Glutamatergic neuron (in vitro differentiated cells): ENCODE results near the gene SLC39A3. TPM values are rescaled to one million over a fixed set of nuclear protein-coding genes. Genes with fewer than 3 reads are reported as not detected.

Experiments used
- DNase-seq: peaks from one replicate; pipeline ENCODE4 v3.0.0; 2022
- H3K27ac Mint-ChIP-seq: one replicate; pipeline ENCODE4 v1.8.0; 2020; ENCODE audit warnings: mild to moderate bottlenecking, mixed read lengths, inconsistent platforms; ENCODE audit not compliant: unreplicated experiment
- H3K27me3 Mint-ChIP-seq: one replicate; pipeline ENCODE4 v1.8.0; 2020; ENCODE audit warnings: mild to moderate bottlenecking, moderate library complexity, mixed read lengths, inconsistent platforms; ENCODE audit not compliant: unreplicated experiment
- H3K36me3 Mint-ChIP-seq: one replicate; pipeline ENCODE4 v1.8.0; 2020; ENCODE audit warnings: mild to moderate bottlenecking, mixed read lengths, inconsistent platforms; ENCODE audit not compliant: unreplicated experiment
- H3K4me1 Mint-ChIP-seq: one replicate; pipeline ENCODE4 v1.8.0; 2020; ENCODE audit warnings: mild to moderate bottlenecking, low read depth, mixed read lengths, inconsistent platforms; ENCODE audit not compliant: unreplicated experiment
- H3K4me3 Mint-ChIP-seq: one replicate; pipeline ENCODE4 v1.8.0; 2020; ENCODE audit warnings: mild to moderate bottlenecking, mixed read lengths, inconsistent platforms; ENCODE audit not compliant: unreplicated experiment
- H3K9me3 Mint-ChIP-seq: one replicate; pipeline ENCODE4 v1.8.0; 2020; ENCODE audit warnings: mild to moderate bottlenecking, moderate library complexity, mixed read lengths, inconsistent platforms; ENCODE audit not compliant: unreplicated experiment
- total RNA-seq: library from RNA; stranded (reverse); fragmentation: NEBNext Ultra II Directional; extraction: Animal tissue kit (Norgen Biotek cat#: 25700); gene quantifications from one replicate; pipeline ENCODE4 v1.2.1, GENCODE V29; 2021; ENCODE audit not compliant: unreplicated experiment
- TF ChIP-seq, protein P1 (sequence below): fragments of 200-600 bp; sonication (generic); IDR thresholded peaks from one replicate; pipeline ENCODE4 v1.5.0; 2021; ENCODE audit not compliant: partially characterized antibody, unreplicated experiment

Gene SLC39A3
- total RNA-seq, 1 donor from 2014 or later = 40.8 TPM

DNA sequence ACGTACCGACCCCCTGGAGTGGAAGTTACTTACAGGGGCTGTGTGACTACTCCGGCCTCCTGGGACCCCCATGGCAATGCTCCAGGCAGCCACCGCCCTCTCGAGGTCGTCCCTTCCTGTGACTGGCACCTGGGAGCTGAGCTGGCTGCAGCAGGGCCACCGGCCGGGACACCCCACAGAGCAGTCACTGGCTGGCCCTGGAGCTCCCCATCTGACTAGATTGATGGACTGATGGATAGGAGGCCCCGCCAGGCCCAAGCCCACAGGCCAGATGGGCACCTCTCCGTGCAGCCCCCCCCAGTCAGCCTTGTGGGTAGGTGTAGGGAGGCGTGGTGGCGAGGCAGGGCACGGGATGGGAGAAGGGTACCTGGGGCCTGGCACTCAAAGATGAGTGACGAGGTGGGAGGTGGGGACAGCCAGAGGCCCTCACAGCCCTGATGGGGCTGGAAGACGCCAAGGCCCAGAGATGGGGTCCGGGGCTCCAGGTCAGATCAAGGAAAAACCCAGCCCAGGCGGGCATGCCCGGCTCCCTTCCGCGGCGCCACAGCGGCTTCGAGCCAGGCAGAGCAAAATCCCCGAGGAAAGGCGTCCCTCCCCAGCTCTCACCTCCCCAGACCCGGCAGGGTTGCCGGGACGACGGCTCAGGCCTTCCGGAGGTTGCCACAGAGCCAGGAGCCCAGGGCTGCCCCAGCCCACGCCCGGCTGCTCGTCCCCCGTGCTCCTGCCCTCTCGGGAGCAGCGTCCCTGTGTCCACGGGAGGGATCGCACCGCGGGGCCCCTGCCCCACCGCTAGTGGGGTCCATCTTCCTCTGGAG is 8.4 kb downstream of the SLC39A3 start:
- Mint-ChIP-seq H3K4me3 (no peak overlapping the region), H3K9me3 (peaks cover 4% of the 10 kb centered on the region), H3K4me1 (peaks cover 10% of the 10 kb centered on the region), H3K36me3 (no peaks in the 10 kb centered on the region), H3K27ac (no peak overlapping the region), H3K27me3 (peaks cover 4% of the 10 kb centered on the region)
- no peak for DNase-seq
- TF ChIP-seq, protein P1, sequence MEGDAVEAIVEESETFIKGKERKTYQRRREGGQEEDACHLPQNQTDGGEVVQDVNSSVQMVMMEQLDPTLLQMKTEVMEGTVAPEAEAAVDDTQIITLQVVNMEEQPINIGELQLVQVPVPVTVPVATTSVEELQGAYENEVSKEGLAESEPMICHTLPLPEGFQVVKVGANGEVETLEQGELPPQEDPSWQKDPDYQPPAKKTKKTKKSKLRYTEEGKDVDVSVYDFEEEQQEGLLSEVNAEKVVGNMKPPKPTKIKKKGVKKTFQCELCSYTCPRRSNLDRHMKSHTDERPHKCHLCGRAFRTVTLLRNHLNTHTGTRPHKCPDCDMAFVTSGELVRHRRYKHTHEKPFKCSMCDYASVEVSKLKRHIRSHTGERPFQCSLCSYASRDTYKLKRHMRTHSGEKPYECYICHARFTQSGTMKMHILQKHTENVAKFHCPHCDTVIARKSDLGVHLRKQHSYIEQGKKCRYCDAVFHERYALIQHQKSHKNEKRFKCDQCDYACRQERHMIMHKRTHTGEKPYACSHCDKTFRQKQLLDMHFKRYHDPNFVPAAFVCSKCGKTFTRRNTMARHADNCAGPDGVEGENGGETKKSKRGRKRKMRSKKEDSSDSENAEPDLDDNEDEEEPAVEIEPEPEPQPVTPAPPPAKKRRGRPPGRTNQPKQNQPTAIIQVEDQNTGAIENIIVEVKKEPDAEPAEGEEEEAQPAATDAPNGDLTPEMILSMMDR = no peak

DNA sequence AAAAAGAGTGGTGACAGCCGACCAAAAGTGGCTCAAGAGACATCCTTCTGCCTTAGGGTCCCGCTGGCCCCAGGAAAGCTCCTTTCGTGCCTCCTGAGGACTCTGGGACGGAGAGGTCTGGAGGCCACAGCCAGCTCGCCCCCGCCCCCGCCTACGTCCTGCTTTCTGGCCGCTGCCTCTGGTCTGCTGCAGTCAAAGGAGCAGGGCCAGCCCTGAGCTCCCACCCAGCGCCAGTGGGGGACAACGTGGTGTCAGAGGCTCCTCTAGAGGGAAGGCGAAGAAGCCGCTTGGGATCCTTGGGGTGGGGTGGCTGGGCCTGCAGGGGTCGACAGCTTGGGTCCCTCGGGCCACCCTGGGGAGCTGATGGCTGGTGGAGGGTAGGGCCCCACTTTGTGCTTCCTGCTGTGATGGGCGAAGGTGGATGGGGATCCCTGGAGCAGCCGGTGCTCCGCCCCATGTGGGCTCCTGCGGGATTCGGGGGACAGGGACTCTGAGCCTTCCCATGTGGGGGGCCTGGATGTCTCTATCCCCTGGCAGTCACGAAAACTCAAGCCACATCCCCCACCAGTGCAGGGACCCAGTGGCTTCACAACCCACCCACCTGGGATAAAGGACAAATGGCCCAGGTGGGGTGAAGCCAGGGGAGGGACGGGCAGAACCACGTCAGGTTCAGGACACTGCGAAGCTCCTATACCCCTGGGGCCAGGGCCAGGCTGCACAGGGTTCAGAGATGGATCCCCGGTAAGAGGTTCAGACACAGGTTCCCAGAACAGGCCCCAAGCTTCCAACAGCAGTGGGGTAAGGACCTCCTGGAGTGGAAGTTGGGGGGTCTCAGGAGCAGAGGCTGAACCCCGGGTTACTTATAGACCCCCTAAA is 9.6 kb downstream of the SLC39A3 start:
- no peak overlapping the region for H3K27ac Mint-ChIP-seq
- no peaks in the 10 kb centered on the region for H3K36me3 Mint-ChIP-seq
- no peak overlapping the region for H3K4me3 Mint-ChIP-seq
- H3K9me3 Mint-ChIP-seq = peaks cover 4% of the 10 kb centered on the region
- H3K4me1 Mint-ChIP-seq = peaks cover 10% of the 10 kb centered on the region
- peaks cover 4% of the 10 kb centered on the region for H3K27me3 Mint-ChIP-seq
- TF ChIP-seq, protein P1 = no peak
- no peak for DNase-seq

DNA sequence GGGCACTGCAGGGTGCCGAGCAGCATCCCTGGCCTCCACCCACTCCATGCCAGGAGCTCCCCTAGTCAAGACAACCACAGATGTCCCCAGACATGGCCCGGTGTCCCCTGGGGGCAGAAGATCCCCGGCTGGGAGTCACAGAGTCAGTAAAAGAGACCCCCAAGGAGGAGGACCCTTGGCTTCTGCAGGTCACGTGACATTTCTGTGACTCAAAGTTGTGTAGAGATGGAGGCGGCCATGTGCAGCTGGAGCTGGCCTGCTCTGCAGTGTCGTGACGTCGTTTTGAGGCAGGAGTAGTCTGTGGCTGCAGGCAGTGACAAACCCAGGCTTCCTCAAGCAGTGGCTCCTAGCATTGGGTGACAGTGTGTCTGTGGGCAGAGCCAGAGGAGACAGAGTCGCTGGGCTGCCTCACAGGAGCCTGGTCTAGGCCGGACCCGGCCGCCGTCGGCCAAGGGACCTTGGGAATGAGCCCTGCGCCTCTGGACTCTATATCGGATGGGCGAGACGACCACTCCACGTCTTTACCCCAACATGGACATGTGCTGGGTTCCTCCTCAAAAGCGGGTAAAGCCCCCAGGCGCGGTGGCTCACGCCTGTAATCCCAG is 10.9 kb downstream of the SLC39A3 start:
- H3K4me1 Mint-ChIP-seq = peaks cover 7% of the 10 kb centered on the region
- DNase-seq = no peak
- TF ChIP-seq, protein P1 = no peak
- no peak overlapping the region for H3K27ac Mint-ChIP-seq
- peaks cover 4% of the 10 kb centered on the region for H3K9me3 Mint-ChIP-seq
- H3K36me3 Mint-ChIP-seq = no peaks in the 10 kb centered on the region
- H3K4me3 Mint-ChIP-seq = no peak overlapping the region
- peaks cover 4% of the 10 kb centered on the region for H3K27me3 Mint-ChIP-seq

DNA sequence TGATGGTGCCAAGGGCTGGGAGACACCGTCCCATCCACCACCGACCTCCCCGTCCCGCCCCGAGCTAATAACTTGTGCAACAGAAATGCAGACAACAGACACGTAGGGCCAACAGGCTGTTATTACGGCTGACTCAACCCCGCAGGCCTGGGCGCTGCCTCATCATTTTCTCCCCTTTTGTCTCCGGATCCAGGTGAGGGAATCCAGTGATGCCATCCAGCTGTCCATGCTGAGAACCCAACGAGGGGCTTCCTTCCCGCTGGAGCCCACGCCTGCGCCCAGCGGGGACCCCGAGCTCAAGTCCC is 12.2 kb downstream of the SLC39A3 start:
- Mint-ChIP-seq H3K4me1 (peaks cover 6% of the 10 kb centered on the region), H3K27ac (no peak overlapping the region), H3K27me3 (peaks cover 3% of the 10 kb centered on the region), H3K9me3 (peaks cover 4% of the 10 kb centered on the region), H3K36me3 (no peaks in the 10 kb centered on the region), H3K4me3 (no peak overlapping the region)
- DNase-seq = no peak
- TF ChIP-seq, protein P1 = no peak
